OCI-LY3 (cell line): ENCODE measurements around the gene TMEM266.

Experiments
- H2AFZ ChIP-seq: fragments of 200-600, 300-600 bp; shearing (Covaris generic); 2 replicates; pipeline ENCODE4 v1.6.0; 2014; ENCODE audit warnings: antibody characterized with exemption, low read depth, low read length
- H3K27ac ChIP-seq: fragments of 200-600, 300-600 bp; sonication (generic); 2 replicates; pipeline ENCODE4 v1.5.1; 2014; ENCODE audit warnings: mild to moderate bottlenecking, low read length, moderate library complexity, mixed read lengths
- H3K27me3 ChIP-seq: fragments of 200-600, 300-600 bp; sonication (generic); 2 replicates; pipeline ENCODE4 v1.6.1; 2014; ENCODE audit warnings: low read depth, low read length, mixed read lengths
- H3K36me3 ChIP-seq: fragments of 200-600, 300-600 bp; sonication (generic); replicated peaks from 2 replicates; pipeline ENCODE3; 2014; ENCODE audit warnings: low read depth, low read length, mixed read lengths
- H3K4me1 ChIP-seq: fragments of 300-600, 200-600 bp; sonication (generic); 2 replicates; pipeline ENCODE4 v1.6.1; 2014; ENCODE audit warnings: low read length, mixed read lengths
- H3K4me2 ChIP-seq: fragments of 200-600, 300-600 bp; sonication (generic); 2 replicates; pipeline ENCODE4 v1.6.1; 2014; ENCODE audit warnings: low read length, mixed read lengths
- H3K4me3 ChIP-seq: fragments of 300-600, 200-600 bp; sonication (generic); 2 replicates; pipeline ENCODE4 v1.5.1; 2014; ENCODE audit warnings: antibody characterized with exemption, mild to moderate bottlenecking, low read length, moderate library complexity
- H3K79me2 ChIP-seq: fragments of 300-600, 200-600 bp; shearing (Covaris generic); 2 replicates; pipeline ENCODE4 v1.6.1; 2014; ENCODE audit warnings: mild to moderate bottlenecking, low read length, mixed read lengths
- H3K9ac ChIP-seq: fragments of 300-600, 200-600 bp; shearing (Covaris generic); 2 replicates; pipeline ENCODE4 v1.6.0; 2014; ENCODE audit warnings: mild to moderate bottlenecking, low read length, moderate library complexity
- H3K9me3 ChIP-seq: fragments of 200-600, 300-600 bp; shearing (Covaris generic); 2 replicates; pipeline ENCODE4 v1.6.1; 2014; ENCODE audit warnings: low read length, mixed read lengths; ENCODE audit not compliant: insufficient read depth
- H4K20me1 ChIP-seq: fragments of 200-600, 300-600 bp; sonication (generic); 2 replicates; pipeline ENCODE4 v1.6.1; 2016; ENCODE audit warnings: low read length, mixed read lengths; ENCODE audit not compliant: insufficient read depth
- EZH2phosphoT487 ChIP-seq: fragments of 200-600 bp; shearing (Covaris generic); IDR thresholded peaks from 2 replicates; pipeline ENCODE4 v1.6.1; 2018; ENCODE audit warnings: antibody characterized with exemption, mixed run types, low read depth
- TF ChIP-seq, protein P1 (sequence below): fragments of 200-600, 300-600 bp; sonication (generic); IDR thresholded peaks from 2 replicates; pipeline ENCODE4 v1.5.1; 2014; ENCODE audit warnings: antibody characterized with exemption, low read length, low read depth

TMEM266 gene

DNA sequence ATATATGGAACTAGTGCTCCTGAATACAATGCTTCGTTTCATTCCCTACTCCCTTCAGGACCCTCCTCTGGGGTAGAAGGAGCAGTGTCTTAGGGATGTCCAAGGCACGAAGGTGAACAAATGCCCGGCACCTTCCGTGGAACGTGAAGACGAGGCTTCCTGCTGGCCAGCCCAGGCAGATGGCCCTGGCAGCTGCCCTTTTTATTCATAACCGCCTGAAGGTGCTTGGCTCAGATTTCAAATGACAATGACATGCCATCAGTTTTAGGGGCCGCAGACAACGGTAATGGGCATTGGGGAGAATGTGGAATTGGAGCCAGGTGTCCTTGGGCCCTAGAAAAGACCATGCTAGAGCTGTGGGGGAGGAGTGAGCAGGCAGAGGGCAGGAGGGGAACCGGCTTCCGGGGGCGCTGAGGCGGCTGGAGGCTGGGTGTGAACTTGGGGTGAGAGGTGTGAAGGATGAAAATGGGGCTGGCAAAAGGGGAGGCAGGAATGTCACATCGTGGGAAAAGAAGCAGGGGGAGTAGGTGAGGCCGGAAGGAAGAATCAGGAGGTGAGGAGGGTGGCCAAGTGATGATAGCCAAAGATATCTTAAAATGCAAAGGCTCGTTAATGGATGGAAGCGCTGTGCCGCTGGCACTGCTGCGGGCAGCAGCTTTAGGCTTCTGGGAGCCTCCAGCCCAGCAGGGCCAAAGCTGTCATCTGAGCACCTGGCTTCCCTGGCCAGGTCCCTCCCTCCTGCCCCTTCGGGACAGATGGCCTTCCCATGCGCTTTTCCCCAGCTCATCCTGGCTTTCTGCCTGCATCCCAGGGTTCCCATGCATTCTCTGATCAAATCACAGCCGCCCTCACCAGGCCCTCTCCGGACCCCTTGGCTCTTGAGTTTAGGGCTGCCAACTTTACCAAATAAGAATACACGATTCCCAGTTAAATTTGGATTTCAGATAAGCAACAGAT, 93.7 kb downstream of the TMEM266 start:
- Histone ChIP-seq H3K4me3 (no peak overlapping the region), H4K20me1 (peaks cover 5% of the 10 kb centered on the region; the same call in 1 of the 2 replicates), H3K36me3 (no peaks in the 10 kb centered on the region), H3K79me2 (no peaks in the 10 kb centered on the region), H3K27me3 (peaks cover 60% of the 10 kb centered on the region), H3K9ac (no peak overlapping the region), H3K27ac (no peak overlapping the region), H2AFZ (no peak overlapping the region), H3K4me1 (peaks cover 40% of the 10 kb centered on the region), H3K9me3 (no peaks in the 10 kb centered on the region), H3K4me2 (no peak overlapping the region)
- TF ChIP-seq, protein P1, sequence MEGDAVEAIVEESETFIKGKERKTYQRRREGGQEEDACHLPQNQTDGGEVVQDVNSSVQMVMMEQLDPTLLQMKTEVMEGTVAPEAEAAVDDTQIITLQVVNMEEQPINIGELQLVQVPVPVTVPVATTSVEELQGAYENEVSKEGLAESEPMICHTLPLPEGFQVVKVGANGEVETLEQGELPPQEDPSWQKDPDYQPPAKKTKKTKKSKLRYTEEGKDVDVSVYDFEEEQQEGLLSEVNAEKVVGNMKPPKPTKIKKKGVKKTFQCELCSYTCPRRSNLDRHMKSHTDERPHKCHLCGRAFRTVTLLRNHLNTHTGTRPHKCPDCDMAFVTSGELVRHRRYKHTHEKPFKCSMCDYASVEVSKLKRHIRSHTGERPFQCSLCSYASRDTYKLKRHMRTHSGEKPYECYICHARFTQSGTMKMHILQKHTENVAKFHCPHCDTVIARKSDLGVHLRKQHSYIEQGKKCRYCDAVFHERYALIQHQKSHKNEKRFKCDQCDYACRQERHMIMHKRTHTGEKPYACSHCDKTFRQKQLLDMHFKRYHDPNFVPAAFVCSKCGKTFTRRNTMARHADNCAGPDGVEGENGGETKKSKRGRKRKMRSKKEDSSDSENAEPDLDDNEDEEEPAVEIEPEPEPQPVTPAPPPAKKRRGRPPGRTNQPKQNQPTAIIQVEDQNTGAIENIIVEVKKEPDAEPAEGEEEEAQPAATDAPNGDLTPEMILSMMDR, result no peak
- no peak for TF ChIP-seq EZH2phosphoT487

DNA sequence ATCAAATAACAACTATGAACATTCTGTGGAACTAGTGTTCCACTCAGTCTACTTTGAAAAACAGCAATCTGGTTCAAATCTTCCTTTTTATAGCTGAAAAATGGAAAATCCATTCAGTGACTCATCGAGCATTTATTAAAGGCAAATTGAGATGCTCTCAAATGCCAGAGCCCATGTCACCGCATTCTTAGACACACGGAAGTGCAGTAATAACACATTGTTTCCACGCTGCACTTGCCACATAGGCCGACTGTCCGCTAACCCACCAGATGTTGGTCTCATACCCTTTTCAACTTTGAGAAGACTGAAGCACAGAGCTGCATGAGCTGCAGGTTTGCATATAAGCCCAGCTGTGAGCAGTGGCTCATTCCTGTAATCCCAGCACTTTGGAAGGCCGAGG, 95.9 kb downstream of the TMEM266 start:
- Histone ChIP-seq H3K9ac (no peak overlapping the region), H3K4me3 (no peak overlapping the region), H3K4me2 (no peak overlapping the region), H3K27ac (no peak overlapping the region), H3K27me3 (peaks cover 45% of the 10 kb centered on the region), H3K9me3 (no peaks in the 10 kb centered on the region), H2AFZ (no peak overlapping the region), H3K79me2 (no peaks in the 10 kb centered on the region), H3K36me3 (no peaks in the 10 kb centered on the region), H4K20me1 (peaks cover 5% of the 10 kb centered on the region; the same call in 1 of the 2 replicates), H3K4me1 (peaks cover 22% of the 10 kb centered on the region)
- no peak for TF ChIP-seq EZH2phosphoT487
- TF ChIP-seq, protein P1, result no peak

DNA sequence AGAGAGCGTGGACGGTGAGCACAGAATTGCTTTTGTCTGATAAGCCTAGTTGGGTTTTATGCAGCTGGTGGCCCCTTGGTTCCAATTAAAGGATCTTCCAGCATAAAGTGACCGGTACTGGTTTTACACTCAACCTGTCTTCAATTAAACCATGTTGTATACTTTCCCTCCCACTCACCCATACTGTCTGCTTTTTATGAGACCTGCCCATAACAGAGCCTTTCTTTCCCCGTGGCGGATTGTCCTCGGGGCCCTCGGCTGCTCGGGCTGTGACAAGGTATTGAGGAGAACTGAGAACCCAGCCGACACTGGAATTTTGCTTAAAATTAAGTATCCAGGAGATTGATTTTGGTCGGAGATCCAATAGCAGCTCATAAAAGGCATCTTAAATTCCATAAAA, 98.4 kb downstream of the TMEM266 start:
- H3K27ac ChIP-seq, result no peak overlapping the region
- H3K36me3 ChIP-seq, result no peaks in the 10 kb centered on the region
- no peak overlapping the region for H2AFZ ChIP-seq
- H3K4me1 ChIP-seq, result peaks cover 9% of the 10 kb centered on the region
- no peaks in the 10 kb centered on the region for H3K79me2 ChIP-seq
- H3K4me2 ChIP-seq, result no peak overlapping the region
- H3K9ac ChIP-seq, result no peak overlapping the region
- peaks cover 38% of the 10 kb centered on the region for H3K27me3 ChIP-seq
- no peak overlapping the region for H3K4me3 ChIP-seq
- TF ChIP-seq, protein P1, result no peak
- no peak for TF ChIP-seq EZH2phosphoT487
- no peaks in the 10 kb centered on the region for H4K20me1 ChIP-seq
- H3K9me3 ChIP-seq, result no peaks in the 10 kb centered on the region

DNA sequence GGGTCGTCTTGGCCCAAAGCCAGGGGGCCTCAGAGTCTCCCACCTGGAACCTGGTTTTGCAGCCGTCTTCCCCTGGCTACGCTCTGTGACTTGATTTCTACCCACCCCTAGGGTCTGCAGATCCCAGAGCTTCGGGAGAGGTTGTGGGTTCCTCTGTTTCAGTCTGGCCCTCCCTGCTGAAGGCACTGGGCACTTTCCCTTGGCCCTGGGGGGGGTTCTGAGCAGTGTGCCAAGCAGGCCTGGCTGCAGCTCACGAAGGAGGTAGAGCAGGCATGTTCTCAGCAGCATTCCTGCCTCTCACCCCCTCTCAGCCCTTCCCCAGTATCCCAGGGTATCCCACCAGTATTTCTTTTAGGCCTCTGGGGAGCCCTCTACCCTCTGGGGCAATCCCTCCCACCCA, 99.0 kb downstream of the TMEM266 start:
- Histone ChIP-seq H3K4me3 (no peak overlapping the region), H3K4me1 (peaks cover 9% of the 10 kb centered on the region), H2AFZ (no peak overlapping the region), H3K27ac (no peak overlapping the region), H3K27me3 (peaks cover 32% of the 10 kb centered on the region), H4K20me1 (no peaks in the 10 kb centered on the region), H3K4me2 (no peak overlapping the region), H3K9ac (no peak overlapping the region), H3K79me2 (no peaks in the 10 kb centered on the region), H3K36me3 (no peaks in the 10 kb centered on the region), H3K9me3 (no peaks in the 10 kb centered on the region)
- TF ChIP-seq, protein P1, result no peak
- TF ChIP-seq EZH2phosphoT487, result no peak
